HepG2 (cell line): ENCODE data around the gene GLDC. TPM values are rescaled to one million over a fixed set of nuclear protein-coding genes. Genes with fewer than 3 reads are reported as not detected.

ENCODE experiments used
- CBFB ChIP-seq: sonication (generic); formaldehyde crosslinking; IDR thresholded peaks from 2 replicates; pipeline ENCODE4 v1.4.0; 2020; ENCODE audit warnings: missing genetic modification reagents
- CC2D1A ChIP-seq: sonication (generic); formaldehyde crosslinking; IDR thresholded peaks from 2 replicates; pipeline ENCODE4 v1.8.1; 2023; ENCODE audit warnings: mild to moderate bottlenecking, missing genetic modification reagents
- EHMT2 ChIP-seq: fragments of 200-600 bp; sonication (generic); IDR thresholded peaks from 2 replicates; pipeline ENCODE4 v1.7.0; 2017; ENCODE audit warnings: antibody characterized with exemption, low read depth, low read length, borderline replicate concordance
- FOXM1 ChIP-seq: sonication (generic); formaldehyde crosslinking; IDR thresholded peaks from 2 replicates; pipeline ENCODE4 v1.5.0; 2020; ENCODE audit warnings: missing genetic modification reagents
- FOXP1 ChIP-seq, 2 experiments: fragments of 450-650 bp in 1 of 2; IDR thresholded peaks; 2 replicates each; pipeline ENCODE4 v1.6.1; 2017 to 2018; ENCODE audit warnings: antibody characterized with exemption in 1 of 2
- HMGXB3 ChIP-seq: sonication (generic); formaldehyde crosslinking; IDR thresholded peaks from 2 replicates; pipeline ENCODE4 v1.4.0; 2020; ENCODE audit warnings: missing genetic modification reagents, borderline replicate concordance
- KLF16 ChIP-seq, 2 experiments: sonication (generic) in 1 of 2; formaldehyde crosslinking in 1 of 2; IDR thresholded peaks; 2 replicates each; pipeline versions ENCODE4 v1.6.1 to v1.8.0; 2016 to 2023; ENCODE audit warnings: missing genetic modification reagents in 2 of 2, missing compliant biosample characterization in 1 of 2
- MEIS1 ChIP-seq: sonication (generic); formaldehyde crosslinking; IDR thresholded peaks from 2 replicates; pipeline ENCODE4 v1.9.0; 2021; ENCODE audit warnings: mild to moderate bottlenecking, missing genetic modification reagents, moderate library complexity, borderline replicate concordance
- NCOR1 ChIP-seq: fragments of 200-600 bp; sonication (generic); IDR thresholded peaks from 2 replicates; pipeline ENCODE4 v1.7.0; 2017; ENCODE audit warnings: antibody characterized with exemption, low read length, borderline replicate concordance
- NFATC3 ChIP-seq: sonication (generic); formaldehyde crosslinking; IDR thresholded peaks from 2 replicates; pipeline ENCODE4 v1.5.1; 2020; ENCODE audit warnings: mild to moderate bottlenecking, missing genetic modification reagents
- NR2F2 ChIP-seq: IDR thresholded peaks from 2 replicates; pipeline ENCODE4 v1.6.1; 2012; ENCODE audit warnings: low read depth, inconsistent platforms, borderline replicate concordance
- RELA ChIP-seq: sonication (generic); formaldehyde crosslinking; IDR thresholded peaks from 2 replicates; pipeline ENCODE4 v1.4.0; 2020; ENCODE audit warnings: missing genetic modification reagents
- SNAPC2 ChIP-seq: sonication (generic); formaldehyde crosslinking; IDR thresholded peaks from 2 replicates; pipeline ENCODE4 v1.8.1; 2022; ENCODE audit warnings: mild to moderate bottlenecking, missing genetic modification reagents
- THAP11 ChIP-seq: IDR thresholded peaks from 2 replicates; pipeline ENCODE4 v1.6.1; 2016; ENCODE audit warnings: missing biosample characterization, missing genetic modification reagents
- TRIM24 ChIP-seq: sonication (generic); formaldehyde crosslinking; IDR thresholded peaks from 2 replicates; pipeline ENCODE4 v1.8.0; 2022; ENCODE audit warnings: mild to moderate bottlenecking, missing genetic modification reagents
- U2AF2 ChIP-seq: fragments of 200-400 bp; formaldehyde crosslinking; IDR thresholded peaks from 2 replicates; pipeline ENCODE4 v1.6.1; 2017; ENCODE audit warnings: low read depth, mild to moderate bottlenecking, low read length
- YEATS4 ChIP-seq: sonication (generic); formaldehyde crosslinking; IDR thresholded peaks from 2 replicates; pipeline ENCODE4 v1.4.0; 2020; ENCODE audit warnings: missing genetic modification reagents, borderline replicate concordance
- ZNF12 ChIP-seq: sonication (generic); formaldehyde crosslinking; IDR thresholded peaks from 2 replicates; pipeline ENCODE4 v1.5.0; 2020; ENCODE audit warnings: missing genetic modification reagents
- ZNF234 ChIP-seq: sonication (generic); formaldehyde crosslinking; conservative IDR thresholded peaks from 2 replicates; pipeline ENCODE4 v1.5.1; 2020; ENCODE audit warnings: mild to moderate bottlenecking, missing genetic modification reagents
- ZNF281 ChIP-seq: sonication (generic); formaldehyde crosslinking; IDR thresholded peaks from 2 replicates; pipeline ENCODE4 v1.4.0; 2020; ENCODE audit warnings: missing genetic modification reagents, borderline replicate concordance
- ZNF33B ChIP-seq: sonication (generic); formaldehyde crosslinking; IDR thresholded peaks from 2 replicates; pipeline ENCODE4 v1.5.1; 2020; ENCODE audit warnings: mild to moderate bottlenecking, missing genetic modification reagents
- ZNF768 ChIP-seq: sonication (generic); formaldehyde crosslinking; IDR thresholded peaks from 2 replicates; pipeline ENCODE4 v1.4.0; 2020; ENCODE audit warnings: missing genetic modification reagents
- ZNF780A ChIP-seq: sonication (generic); formaldehyde crosslinking; IDR thresholded peaks from 2 replicates; pipeline ENCODE4 v1.8.0; 2022; ENCODE audit warnings: mild to moderate bottlenecking, missing genetic modification reagents, moderate library complexity
- polyA plus RNA-seq, 8 experiments: library from polyadenylated mRNA; depleted of rRNA in 3 of 8; stranded (reverse) in 7 of 8; unstranded in 1 of 8; fragments of >200 nt; fragmentation: Illumina TruSeq in 4 of 8; extraction: Trizol in 4 of 8; gene quantifications; 2 replicates each; pipeline versions ENCODE4 v1.2.1 to v1.2.3, GENCODE V29; 2011 to 2016; ENCODE audit warnings: low read depth in 4 of 8, missing spikeins in 1 of 8, mixed read lengths in 1 of 8; ENCODE audit not compliant: insufficient read depth in 1 of 8
- total RNA-seq, 5 experiments: library from RNA; depleted of rRNA; stranded (reverse); fragments of >200 nt; fragmentation: Illumina TruSeq; extraction: Trizol; gene quantifications; 2 replicates each; pipeline ENCODE4 v1.2.3, GENCODE V29; 2016; ENCODE audit warnings: low read depth in 1 of 5

Gene GLDC
- total and polyA plus RNA-seq, 2 of the 13 experiments (the other 11 are each of a cell fraction or from before 2014, with no cell fraction given), result 59.3 to 115 TPM

GRCh38 chr9:6681147-6681956 lies 35.8 kb upstream of the GLDC start (continued):
- TF ChIP-seq SNAPC2 (CRISPR knock-in tag), result peak; percentile 61; the same call in 1 of the 2 replicates
- TF ChIP-seq ZNF33B (CRISPR knock-in tag), result no peak
- TF ChIP-seq CBFB (CRISPR knock-in tag), result 0 out of 2 replicates have a peak, but pooled peaks have one; percentile 6
- TF ChIP-seq NCOR1, result no peak
- TF ChIP-seq CC2D1A (CRISPR knock-in tag), result no peak
- peak in 1 of 2 experiments; percentile 66; a peak in 2 of 4 replicates for TF ChIP-seq KLF16 (CRISPR knock-in tag; IDR thresholded peaks at IDR 0.05)
- no peak for TF ChIP-seq ZNF234 (CRISPR knock-in tag)
- no peak for TF ChIP-seq EHMT2
- peak; percentile 38; the same call in 1 of the 2 replicates for TF ChIP-seq ZNF780A (CRISPR knock-in tag)
- TF ChIP-seq ZNF768 (CRISPR knock-in tag), result no peak; the same call in 1 of the 2 replicates
- TF ChIP-seq ZNF12 (CRISPR knock-in tag), result no peak
- TF ChIP-seq NR2F2, result peak; percentile 45; the same call in 1 of the 2 replicates
- peak; percentile 93; the same call in 1 of the 2 replicates for TF ChIP-seq U2AF2
- no peak; the same call in none of the 2 replicates for TF ChIP-seq THAP11 (CRISPR knock-in tag)
- peak; percentile 52; the same call in 1 of the 2 replicates for TF ChIP-seq FOXM1 (CRISPR knock-in tag)
- TF ChIP-seq HMGXB3 (CRISPR knock-in tag), result peak; percentile 79; the same call in 1 of the 2 replicates
- TF ChIP-seq ZNF281 (CRISPR knock-in tag), result peak; percentile 31; the same call in 1 of the 2 replicates
- no peak for TF ChIP-seq TRIM24
- TF ChIP-seq MEIS1 (CRISPR knock-in tag), result 0 out of 2 replicates have a peak, but pooled peaks have one; percentile 74
- TF ChIP-seq NFATC3 (CRISPR knock-in tag), result 0 out of 2 replicates have a peak, but pooled peaks have one; percentile 6
- TF ChIP-seq FOXP1 (IDR thresholded peaks at IDR 0.05), result no peak
- TF ChIP-seq FOXP1 (CRISPR knock-in tag; IDR thresholded peaks at IDR 0.05), result peak; percentile 25; the same call in 1 of the 2 replicates
- TF ChIP-seq RELA (CRISPR knock-in tag), result no peak; the same call in 1 of the 2 replicates
- peak; percentile 96 for TF ChIP-seq YEATS4 (CRISPR knock-in tag)
